Stimulated activated CD8-positive, alpha-beta memory T cell treated with anti-CD3 and anti-CD28 coated beads, Interleukin-15, amount 100 ng/mL, for 1 hour (primary cell): ENCODE data around the gene ADCY2.

Source experiments
- DNase-seq: peaks from one replicate; pipeline ENCODE4 v3.0.0-alpha.2; 2020; ENCODE audit warnings: low read depth

The ADCY2 gene

DNA sequence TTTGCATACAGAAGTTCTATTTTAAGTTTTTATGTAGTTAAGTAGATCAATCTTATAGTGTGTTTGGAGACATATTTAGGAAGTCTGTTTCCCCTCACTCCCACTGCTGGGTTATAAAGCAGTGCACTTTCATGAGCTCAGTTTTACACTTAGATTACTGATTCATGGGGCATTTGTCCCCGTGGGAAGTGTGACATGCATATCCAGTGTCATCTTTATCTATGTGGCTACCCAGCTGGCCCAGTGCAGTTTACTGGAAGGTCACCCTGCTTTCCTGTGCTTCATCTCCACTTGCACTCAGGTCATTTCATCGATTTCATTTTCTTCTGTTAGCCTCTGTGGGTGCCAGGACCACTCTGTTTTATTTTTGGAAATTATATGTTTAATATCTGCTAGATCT, 49.1 kb downstream of the ADCY2 start:
- DNase-seq, result no peak

DNA sequence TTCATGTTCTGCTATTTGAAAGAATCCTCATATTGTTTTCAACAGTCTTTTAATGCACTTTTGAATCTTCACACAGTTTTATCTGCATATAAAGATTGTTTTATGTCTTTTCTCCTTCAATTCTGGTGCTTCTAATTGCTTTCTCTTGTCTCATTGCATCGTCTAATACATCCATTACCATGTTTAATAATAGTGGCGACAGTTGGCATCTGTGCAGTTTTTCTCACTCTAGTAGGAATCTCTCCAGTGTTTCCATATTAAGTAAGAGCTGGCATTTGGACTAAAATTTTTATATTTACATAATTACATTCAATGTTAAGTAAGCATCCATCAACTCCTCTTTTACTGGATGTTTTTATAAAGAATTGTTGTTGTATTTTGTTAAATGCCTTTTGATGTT, 49.9 kb downstream of the ADCY2 start:
- DNase-seq, result no peak

DNA sequence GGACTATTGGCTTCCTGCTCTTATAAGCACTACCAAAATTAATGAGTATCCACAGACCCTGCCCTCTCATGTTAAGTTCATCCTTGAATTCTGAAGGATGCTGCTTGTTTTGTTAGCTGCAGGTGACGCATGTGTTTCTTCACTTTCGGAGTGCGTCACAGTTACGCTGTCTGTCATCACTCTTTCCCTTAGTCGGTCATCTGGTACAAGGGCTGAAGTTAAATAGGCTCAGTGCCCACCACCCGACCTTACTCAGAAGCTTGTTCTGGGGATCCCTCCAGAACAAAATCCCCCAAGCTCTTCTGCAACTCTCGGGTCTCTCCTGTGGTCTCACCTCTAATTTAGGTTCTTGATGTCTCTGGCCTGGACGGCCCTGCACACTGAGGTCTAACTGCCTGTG, 51.0 kb downstream of the ADCY2 start:
- no peak for DNase-seq

DNA sequence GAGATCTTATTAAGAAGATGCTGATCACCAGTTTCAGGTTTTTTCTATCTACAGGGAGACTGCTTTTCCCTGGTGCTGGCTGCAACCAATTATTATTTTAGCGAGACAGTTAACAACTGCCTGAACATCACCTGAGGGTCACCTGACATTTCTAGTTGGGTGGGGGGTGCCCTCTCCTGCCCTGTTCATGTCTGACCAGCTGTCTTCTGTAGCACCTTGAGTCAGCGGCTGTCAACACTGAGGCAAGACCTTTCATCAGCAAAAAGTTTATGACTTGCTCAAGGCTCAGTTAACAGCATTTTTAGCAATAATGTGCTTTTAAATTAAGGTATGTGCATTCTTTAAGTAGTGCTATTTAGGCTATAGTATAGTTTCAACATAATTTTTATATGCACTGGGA, 58.0 kb downstream of the ADCY2 start:
- no peak for DNase-seq

DNA sequence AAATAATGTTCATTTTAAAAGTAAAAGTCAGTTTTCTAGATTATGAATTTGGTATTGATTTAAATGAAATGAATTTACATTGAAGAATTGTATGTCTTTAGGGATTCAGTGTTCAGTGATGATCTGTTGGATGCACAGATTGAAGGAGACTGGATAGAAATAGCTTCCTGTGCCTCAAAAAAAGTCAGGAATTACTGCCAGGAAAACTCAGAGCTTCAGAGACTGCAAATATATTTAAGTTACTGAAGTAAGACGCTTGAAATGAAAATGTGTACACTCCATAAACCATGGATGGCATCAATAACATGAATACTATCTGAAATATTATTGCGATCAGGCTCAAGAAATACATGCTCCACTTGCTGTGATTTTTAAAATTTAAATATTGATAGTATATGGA, 60.3 kb downstream of the ADCY2 start:
- no peak for DNase-seq

DNA sequence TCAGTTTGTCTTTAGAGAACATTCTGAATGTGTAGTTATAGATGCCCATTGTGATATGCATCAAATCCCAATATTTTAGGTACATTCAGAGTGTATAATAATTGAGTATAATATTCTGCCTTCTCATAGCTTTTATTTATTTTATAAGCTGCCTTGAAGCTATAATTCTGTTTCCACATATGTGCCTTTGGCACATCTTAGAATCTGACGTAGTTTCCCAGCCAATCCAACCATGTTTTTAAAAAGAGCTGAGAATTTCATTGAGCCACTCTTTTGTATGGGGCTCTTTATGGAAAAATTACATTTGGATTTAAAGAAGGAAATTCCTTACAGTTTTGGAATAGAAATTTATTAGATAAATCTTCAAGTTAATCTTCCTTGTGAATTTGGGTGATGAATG, 65.4 kb downstream of the ADCY2 start:
- no peak for DNase-seq

DNA sequence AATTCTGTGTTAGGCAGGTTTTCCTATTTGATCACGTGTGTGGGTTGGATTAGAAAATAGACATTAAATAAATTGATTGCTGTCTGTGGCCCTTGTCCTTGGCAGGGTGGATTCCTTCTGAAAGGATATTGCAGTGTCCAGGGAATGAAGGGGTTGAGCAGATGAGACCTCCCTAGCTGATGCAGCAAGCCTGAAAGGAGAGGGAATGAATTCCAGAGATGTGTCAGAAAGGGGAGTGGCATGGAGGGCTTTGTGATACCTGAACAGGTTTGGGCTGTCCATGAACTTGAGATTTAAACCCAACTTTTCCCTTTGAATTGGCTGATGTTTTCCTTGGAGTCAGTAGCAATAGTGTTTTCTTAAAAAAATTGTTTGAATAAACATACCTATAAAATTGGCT, 66.8 kb downstream of the ADCY2 start:
- DNase-seq, result no peak

DNA sequence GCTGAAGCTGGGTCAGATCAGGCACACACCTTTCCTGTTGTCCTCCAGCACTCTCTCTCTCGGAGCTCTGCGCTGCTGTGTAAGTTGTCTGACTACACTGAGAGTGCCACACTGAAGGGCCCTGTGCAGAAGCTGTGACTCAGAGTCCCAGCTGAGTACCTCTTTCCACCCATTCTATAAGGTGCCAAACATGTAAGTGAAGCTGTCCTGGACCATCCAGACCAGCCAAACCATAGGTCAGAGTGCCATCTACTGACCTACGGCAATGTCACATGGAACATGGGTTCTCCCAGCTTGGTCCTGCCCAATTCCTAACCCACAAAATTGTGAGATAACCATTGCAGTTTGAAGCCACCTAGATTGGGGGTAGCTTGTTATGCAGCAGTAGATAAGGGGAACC, 68.2 kb downstream of the ADCY2 start:
- no peak for DNase-seq

DNA sequence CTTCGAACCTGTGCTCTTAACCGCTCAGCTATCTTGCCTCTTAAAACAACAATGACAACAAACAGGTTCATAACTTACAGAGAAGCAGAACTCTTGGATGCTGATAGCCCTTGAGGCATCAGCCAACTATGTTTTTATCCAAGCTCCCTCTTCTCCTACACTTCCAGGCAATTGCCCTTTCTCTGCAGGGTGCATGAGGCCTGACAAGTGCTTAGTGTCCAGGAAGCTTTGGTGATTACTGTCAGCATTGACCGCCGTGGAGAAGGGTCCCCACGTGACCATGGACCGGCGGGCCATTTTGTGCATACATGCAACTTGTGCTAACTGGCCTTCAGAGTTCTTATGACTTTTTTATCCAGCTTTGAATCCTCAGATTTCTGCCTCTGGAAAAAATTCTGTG, 71.2 kb downstream of the ADCY2 start:
- DNase-seq, result no peak

DNA sequence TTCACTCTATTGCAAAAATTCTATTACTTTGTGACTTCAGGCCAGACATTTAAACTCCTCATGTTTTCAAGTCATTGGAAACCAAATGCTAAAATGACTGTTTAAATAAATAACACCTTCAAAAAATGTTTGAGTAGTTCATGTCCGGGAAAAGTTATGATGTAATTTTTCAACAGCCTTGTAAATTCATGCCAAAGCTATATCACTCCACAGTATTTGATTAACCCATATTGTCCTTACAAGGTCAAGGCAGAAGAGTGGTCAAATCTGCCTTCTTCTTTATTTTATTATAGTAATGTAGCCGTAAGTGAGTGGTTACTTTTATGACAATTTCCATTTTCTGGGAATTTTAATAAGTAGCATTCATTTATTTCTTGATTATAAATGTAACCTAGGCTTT, 72.8 kb downstream of the ADCY2 start:
- no peak for DNase-seq

DNA sequence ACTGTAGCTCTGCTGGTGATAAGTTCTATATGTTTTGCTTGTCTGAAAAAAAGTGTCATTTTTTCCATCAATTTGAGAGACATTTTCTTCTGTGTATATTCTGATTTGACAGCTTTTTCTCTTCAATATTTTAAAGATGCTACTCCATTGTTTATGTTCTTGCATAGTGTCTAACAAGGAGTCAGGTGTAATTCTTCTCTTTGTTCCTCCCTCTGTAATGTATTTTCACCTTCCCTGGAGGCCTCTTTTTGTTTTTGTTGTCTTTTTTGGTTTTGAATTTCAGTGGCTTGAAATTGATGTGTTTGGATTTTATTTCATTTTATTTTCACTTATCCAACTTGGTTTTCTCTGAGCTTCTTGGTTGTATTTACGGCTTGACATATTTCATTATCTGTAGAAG, 75.8 kb downstream of the ADCY2 start:
- DNase-seq, result no peak

DNA sequence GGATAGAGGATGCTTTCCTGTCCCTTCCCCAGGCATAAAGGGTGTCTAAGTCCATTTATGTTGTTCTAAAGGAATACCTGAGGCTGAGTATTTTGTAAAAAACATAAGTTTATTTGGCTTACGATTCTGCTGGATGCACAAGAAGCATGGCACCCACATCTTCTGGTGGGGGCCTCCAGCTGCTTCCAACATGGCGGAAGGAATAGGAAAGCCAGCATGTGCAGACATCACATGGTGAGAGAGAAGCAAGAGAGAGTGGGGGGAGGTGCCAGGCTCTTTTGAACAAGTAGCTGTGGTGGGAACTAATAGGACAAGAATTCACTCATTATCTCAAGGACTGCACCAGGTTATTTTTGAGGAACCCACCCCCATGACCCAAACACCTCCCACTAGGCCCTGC, 77.2 kb downstream of the ADCY2 start:
- no peak for DNase-seq

DNA sequence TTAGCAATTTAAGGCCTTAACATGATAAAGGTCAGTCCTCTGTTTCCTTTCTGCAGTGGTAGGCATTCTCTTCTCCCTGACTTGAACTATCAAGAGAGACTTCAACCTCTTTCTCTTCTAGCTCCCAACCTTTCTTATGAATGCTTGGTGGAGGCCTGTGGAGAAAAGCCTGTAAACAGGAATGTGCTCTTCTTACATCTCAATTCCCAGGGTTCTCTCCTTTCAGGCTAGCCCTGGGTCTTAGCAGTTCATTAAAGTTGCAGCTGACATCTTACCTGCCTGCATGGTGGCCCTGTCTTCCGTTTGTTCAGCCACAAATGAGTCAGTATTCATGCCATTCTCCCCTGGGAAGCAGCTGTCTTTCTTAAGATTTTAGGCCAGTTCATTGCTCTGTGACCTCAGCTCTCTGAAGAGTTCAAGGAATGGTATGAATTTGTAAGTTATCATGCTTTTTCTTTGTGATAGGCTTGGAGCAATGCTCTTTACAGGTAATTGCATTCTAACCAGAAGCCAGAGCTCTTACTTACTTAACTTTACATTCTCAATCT, 77.8 kb downstream of the ADCY2 start:
- no peak for DNase-seq

DNA sequence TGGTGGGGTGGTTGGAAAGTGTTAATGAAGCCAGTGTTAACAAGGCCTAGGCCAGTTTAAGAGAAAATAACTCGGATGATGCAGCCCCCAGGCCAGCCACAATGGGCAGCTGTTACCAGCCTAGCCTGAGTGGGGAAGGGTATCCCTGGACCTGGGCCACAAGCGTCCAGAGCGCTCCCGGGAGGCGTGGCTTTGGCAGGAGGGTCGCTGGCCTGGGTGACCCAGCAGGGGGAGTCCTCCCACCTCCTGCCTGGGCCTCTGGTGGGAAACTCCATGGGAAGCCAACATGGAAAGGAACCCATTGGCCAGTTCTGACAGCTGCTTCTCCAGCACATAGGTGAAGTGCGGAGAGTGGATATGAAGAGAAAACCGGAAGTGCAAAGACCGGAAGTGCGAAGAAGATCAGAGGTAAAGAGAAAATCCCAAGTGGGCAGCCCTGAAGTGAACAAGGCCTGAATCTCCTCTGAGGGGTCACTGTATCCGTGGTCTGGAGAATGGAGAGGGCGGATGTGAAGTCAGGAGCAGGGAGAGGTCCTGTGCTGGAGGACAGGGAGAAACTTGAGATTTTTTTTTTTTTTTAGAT, 79.0 kb downstream of the ADCY2 start:
- DNase-seq, result no peak

DNA sequence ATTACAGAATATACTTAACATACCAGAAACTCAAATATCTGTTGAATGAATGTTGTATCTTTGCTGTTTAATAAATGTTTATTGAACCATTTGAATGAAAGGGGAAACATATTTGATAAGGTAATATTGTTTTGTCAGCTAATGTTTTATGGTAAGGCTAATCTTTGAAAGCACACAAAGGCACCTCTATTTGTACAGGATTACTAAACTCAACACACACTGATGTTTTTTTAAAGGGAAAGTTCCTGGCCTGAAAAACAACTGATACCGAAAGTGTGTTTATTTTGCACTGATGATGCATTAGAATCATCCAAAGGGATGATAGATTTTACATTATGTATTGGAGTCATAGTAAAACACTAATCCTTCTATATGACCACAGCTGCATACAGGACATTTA, 82.5 kb downstream of the ADCY2 start:
- no peak for DNase-seq

DNA sequence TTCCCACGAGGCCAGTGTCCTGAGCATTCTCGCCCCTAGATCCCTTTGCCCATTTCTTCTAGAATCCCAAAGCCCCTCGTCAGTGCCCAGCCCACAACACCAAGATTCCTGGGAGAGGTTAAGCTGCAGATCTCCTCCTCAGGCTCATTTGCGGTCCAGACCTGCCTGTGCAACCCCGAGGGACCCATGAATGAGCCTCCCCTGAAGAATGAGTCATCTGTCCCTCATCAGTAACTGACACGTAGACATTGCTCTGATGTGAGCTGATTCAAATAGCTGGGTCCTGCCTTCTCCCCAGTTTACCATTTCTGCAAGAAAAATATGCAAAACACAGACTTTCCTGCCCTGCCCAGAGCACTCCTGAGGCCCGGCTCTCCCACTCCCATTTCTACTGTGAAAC, 92.8 kb downstream of the ADCY2 start:
- no peak for DNase-seq

DNA sequence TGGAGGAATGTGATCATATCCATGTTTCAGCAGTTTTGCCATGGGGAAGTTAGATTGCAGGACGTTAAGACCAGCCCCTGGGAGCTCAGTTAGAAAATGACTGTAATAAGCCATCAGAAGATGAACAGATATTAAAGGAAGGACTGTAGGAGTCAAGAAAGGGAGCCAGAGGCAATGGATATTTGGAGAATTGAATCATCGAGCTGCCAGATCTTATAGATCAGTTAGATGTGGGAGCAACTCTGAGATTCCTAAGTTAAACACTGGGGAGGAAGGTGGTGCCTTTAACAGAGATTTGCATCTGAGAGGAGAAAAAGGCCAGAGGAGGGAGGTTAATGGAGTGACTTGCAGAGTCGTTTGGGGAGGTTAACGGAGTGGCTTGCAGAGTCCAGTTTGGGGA, 96.4 kb downstream of the ADCY2 start:
- no peak for DNase-seq

DNA sequence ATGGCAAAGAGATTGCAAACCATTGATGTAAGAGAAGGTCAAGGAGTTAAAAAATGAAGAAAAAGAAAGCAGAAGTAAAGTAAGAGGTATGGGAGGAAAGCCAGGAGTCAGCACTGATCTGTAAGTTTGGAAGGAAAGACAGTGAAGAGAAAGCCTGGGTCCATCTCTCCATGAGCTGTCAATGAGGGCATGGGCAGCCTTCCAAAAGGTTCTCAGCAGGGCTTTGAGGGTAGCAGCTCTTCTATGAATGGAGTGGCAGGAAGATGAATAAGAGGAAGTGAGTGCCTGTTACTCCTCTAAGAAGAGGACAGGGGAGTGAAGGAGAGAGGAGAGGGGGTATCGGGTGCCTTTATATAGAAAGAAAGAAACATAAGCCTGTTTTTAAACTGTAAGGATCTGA, 97.1 kb downstream of the ADCY2 start:
- no peak for DNase-seq

DNA sequence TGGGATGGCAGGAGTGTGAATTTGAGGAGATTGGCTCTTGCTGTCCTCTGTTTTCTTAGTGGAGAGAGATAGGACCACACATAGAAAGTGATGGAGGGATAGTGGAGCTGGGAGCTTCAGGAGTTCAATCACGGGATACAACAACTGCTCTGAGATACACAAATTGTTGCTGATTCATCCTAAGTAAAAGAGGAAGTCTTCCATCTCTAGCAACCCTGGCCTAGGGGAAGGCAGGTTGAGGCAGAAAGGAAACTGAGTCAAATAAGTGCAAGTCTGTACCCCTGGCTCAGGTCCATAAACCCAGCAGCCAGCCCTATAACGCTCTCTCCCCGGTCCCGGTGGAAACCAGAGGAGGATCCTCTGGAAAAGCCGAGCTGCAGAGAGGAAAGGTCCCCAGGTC, 97.7 kb downstream of the ADCY2 start:
- no peak for DNase-seq

DNA sequence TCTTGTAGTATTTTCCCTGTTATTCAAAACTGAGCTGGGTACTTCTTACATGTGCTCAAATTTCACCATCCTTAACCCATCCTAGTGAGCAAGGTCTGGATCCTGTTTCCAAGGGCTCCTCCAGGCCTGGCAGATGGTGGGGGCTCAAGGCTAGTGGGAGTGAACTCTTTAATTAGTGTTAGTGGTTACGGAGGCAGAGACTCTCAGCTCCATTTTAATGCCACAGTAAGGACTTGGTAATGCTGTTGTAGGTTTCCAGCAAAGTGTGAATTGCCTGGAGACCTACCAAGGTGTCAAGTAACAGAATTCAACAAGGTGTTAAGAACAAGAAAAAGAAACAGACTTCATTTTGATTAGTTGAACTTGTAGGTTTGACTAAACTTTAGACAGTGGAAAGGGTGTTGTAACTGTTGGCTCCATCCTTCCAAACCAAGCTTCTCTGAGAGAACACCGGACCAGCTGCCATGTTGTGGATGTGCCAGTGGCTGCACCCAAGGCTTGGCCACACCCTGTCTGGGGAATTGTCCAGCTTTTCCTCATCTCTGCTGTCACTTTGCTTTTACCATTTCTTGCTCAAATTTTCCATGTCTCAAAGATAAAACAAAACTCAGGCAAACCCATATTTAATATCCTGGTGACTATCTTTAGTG, 98.7 kb downstream of the ADCY2 start:
- no peak for DNase-seq

DNA sequence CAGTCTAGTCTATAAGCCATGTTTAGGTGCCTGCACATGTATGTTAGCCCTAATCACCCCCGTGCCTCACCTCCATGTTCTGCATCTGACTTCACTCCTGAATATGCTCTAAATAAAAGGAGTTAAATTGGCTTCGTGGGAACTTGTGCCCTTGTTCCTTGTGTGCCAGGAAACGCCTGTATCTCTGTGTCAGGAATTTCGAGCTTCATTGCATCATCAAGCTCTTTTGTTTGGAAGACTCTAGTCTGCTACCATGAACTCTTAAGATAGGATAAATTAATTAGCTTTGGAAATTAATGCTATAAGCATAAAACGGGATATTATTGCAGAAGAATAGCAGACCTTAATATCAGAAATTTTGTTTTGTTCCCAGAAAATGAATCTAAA, 99.2 kb downstream of the ADCY2 start:
- no peak for DNase-seq

DNA sequence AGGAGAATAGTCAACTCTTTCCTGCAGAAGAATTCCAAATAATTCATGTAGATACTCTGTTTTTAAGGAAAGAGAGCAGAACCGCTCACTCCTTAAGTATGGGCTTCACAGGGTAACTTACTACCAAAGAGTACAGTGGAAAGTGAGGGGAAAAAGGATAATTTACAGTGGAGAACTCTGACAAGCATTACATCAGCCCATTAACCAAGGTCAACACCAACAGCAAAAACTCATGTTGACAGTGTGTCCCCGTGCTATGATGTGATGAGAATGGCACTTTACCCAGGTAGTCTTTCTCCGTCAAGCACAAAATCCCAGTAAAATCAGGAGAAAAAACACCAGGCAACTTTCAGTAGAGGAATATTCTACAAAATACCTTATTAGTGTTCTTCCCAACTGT, 104.3 kb downstream of the ADCY2 start:
- no peak for DNase-seq

DNA sequence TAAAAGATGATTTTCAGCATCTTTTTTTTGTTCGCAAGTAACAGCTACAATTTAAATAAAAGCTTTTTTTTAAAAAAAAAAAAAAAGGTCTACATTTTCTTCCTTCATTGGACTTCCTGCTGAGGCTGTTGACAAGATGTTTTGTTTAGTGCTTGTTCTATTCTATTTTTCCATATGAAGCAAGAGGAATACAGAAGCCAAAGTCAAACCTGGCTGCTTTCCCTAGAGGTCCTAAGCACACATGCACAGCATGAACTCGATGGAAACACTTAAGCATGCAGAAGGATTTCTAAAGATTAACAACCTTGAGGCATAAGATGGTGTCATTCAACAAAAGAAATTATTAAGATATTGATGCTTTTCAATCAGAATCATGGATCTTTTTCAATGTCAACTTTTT, 105.1 kb downstream of the ADCY2 start:
- DNase-seq, result no peak

DNA sequence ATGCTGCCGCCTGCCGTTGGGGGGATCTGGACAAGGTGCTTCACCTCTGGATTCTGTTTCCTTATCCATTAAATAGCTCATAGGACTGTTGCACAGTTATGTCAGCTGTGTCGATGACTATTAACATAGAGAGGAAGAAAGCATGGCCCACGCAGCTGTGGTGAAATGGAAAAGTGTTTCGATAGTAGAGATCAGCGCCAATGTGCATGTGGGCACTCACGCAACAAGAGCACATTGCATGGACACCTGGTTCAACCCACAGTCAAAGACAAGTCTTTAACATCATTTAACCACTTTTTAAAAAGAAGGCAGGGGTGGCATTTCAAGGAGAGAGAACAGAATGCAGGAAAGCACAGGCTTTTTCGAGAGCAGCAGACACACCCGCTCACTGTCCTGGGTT, 107.6 kb downstream of the ADCY2 start:
- DNase-seq, result no peak
